ENCODE measurements around the gene LRIG1.
A peak's percentile ranks its signal among the peaks of the same experiment; 100 is the strongest.

Gene LRIG1

GRCh38 chr3:66500576-66501482, at the start of gene LRIG1:
LRIG1 (minus strand) TSS chr3:66501022; CDS start chr3:66500407, 615 bp downstream.
- peak; percentile 71 to 100 (median 99) for DNase-seq

- no peak for DNase-seq
Measured at GRCh38 chr3:66544619-66545429, 44.0 kb upstream of the LRIG1 start.

GRCh38 chr3:66542153-66542552, 41.3 kb upstream of the LRIG1 start:
- no peak for DNase-seq

GRCh38 chr3:66539466-66539989, 38.7 kb upstream of the LRIG1 start:
- no peak for DNase-seq

GRCh38 chr3:66538390-66538789, 37.6 kb upstream of the LRIG1 start:
- no peak for DNase-seq

- DNase-seq: peak in 7 of 58 donors; percentile 1 to 26 (median 5)
Measured at GRCh38 chr3:66537735-66538134, 36.9 kb upstream of the LRIG1 start.

- no peak for DNase-seq
Measured at GRCh38 chr3:66536791-66537190, 36.0 kb upstream of the LRIG1 start.

GRCh38 chr3:66534304-66534845, 33.6 kb upstream of the LRIG1 start:
- DNase-seq: no peak

GRCh38 chr3:66532613-66533012, 31.8 kb upstream of the LRIG1 start:
- DNase-seq: no peak

GRCh38 chr3:66532160-66532587, 31.4 kb upstream of the LRIG1 start:
- DNase-seq: no peak

GRCh38 chr3:66531256-66531655, 30.4 kb upstream of the LRIG1 start:
- DNase-seq: no peak

- DNase-seq: no peak
Measured at GRCh38 chr3:66527246-66527645, 26.4 kb upstream of the LRIG1 start.

- DNase-seq: no peak
Measured at GRCh38 chr3:66525771-66526170, 24.9 kb upstream of the LRIG1 start.

GRCh38 chr3:66520724-66521123, 19.9 kb upstream of the LRIG1 start:
- DNase-seq: no peak

GRCh38 chr3:66518644-66519043, 17.8 kb upstream of the LRIG1 start:
- no peak for DNase-seq

- DNase-seq: no peak
Measured at GRCh38 chr3:66518126-66518525, 17.3 kb upstream of the LRIG1 start.

GRCh38 chr3:66517241-66517640, 16.4 kb upstream of the LRIG1 start:
- DNase-seq: no peak

- no peak for DNase-seq
Measured at GRCh38 chr3:66508461-66508860, 7.6 kb upstream of the LRIG1 start.

- DNase-seq: no peak
Measured at GRCh38 chr3:66507423-66508260, 6.8 kb upstream of the LRIG1 start.

GRCh38 chr3:66506154-66506553, 5.3 kb upstream of the LRIG1 start:
- no peak for DNase-seq
